Measurements from ENCODE around the gene LRRC8C.

DNA sequence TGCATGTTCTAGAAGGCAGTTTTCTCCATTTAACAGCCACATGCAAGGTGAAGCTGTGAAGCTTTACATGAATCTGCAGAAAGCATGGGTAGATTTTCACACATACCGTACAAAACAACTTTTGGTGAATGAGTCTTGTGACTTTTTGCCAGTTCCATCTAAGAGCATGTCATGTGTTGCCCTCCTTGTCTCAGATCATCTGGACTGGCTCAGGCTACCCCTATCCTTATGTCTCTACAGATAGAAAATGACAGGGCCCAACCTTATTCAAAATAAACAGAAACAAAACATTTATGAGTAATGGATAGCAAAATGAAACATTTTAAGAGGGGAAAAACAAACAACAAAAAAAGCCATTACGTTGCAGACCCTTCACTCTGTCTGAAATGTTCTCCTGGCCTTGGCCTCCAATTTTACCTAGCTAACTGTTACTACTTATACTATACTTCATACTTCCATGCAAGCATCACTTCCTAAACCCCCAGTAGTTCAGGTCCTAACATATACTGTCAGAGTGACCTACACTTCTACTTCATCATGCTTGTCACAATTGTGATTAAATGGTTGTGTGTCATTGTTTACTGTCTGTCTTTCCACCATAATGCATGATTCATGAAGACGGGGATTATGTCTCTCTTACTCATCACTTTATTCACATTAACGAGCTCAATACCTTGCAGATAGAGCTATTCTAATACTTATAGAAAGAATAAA lies 39.0 kb downstream of the LRRC8C start:
- TF ChIP-seq CTCF (IDR thresholded peaks at IDR 0.05) (no peak), ZFX (IDR thresholded peaks at IDR 0.05; ENCODE audit: borderline replicate concordance) (no peak)
